ENCODE results near the gene NHERF1. TPM values are rescaled to one million over a fixed set of nuclear protein-coding genes. Genes with fewer than 3 reads are reported as not detected.

The NHERF1 gene
- total and polyA plus RNA-seq, 2 of the 13 experiments (the other 11 are each of a cell fraction or from before 2014, with no cell fraction given), result 169 to 269 TPM

DNA sequence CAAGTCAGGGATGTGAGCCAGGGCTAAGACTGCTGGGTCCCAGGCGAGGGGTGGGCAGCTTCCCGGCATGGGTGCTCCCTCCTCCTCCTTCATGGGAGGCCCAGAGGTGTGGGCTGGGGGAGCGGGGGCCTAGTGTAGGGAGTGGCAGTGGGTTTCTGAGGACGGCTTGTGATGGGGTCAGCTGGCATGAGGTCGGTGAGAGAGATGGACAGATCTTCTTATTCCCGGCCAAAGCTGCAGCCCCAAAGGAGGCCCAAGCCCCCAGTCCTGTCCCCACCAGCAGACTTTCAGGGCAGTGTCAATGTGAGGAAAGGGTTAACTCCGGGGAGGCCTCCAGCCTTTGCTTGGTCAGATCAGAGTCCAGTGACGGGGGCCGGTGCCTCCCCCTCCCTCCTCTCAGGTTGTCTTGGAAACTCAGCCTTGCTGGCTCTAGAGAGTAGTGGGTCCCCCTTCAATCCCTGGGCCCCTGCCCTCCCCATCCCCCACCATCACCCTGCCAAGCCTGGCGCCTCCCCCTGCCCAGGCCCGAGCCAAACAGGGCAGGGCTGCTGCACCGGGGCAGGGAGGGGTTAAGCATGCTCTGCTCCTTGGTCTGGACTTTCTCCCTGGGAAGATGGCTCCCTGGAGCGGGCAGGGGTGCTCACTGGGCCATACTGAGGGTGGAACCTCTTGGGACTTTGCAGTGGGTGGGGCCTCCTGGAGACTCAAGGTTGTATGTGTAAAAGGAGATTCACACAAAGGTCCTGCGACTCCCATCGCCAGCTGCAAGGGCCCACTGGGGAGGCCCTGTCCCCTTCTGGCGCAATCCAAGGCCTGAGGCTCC lies 15.3 kb downstream of the NHERF1 start (continued):
- peak; percentile 55; the same call in 1 of the 2 replicates for TF ChIP-seq PPARG (CRISPR knock-in tag; conservative IDR thresholded peaks at IDR 0.05)
- TF ChIP-seq FOSL2 (CRISPR knock-in tag; IDR thresholded peaks at IDR 0.05), result peak; percentile 68
- 0 out of 2 replicates have a peak, but pooled peaks have one; percentile 28 for TF ChIP-seq ZSCAN9 (CRISPR knock-in tag; IDR thresholded peaks at IDR 0.05; ENCODE audit: borderline replicate concordance)
- TF ChIP-seq ZNF564 (CRISPR knock-in tag; IDR thresholded peaks at IDR 0.05), result 0 out of 2 replicates have a peak, but pooled peaks have one; percentile 36
- TF ChIP-seq ZNF792 (CRISPR knock-in tag; IDR thresholded peaks at IDR 0.05), result peak; percentile 70
- no peak for TF ChIP-seq PAF1 (CRISPR knock-in tag; IDR thresholded peaks at IDR 0.05)
- no peak for TF ChIP-seq EHMT2 (IDR thresholded peaks at IDR 0.05; ENCODE audit: borderline replicate concordance, low read depth, low read length)
- peak; percentile 44 for TF ChIP-seq NFYC (CRISPR knock-in tag; IDR thresholded peaks at IDR 0.05)
- no peak for TF ChIP-seq ADNP (CRISPR knock-in tag; IDR thresholded peaks at IDR 0.05)
- 0 out of 2 replicates have a peak, but pooled peaks have one; percentile 24 for TF ChIP-seq GZF1 (CRISPR knock-in tag; IDR thresholded peaks at IDR 0.05)
- TF ChIP-seq RBM22 (optimal IDR thresholded peaks at IDR 0.05; ENCODE audit: low read length), result no peak
- TF ChIP-seq, protein P1, sequence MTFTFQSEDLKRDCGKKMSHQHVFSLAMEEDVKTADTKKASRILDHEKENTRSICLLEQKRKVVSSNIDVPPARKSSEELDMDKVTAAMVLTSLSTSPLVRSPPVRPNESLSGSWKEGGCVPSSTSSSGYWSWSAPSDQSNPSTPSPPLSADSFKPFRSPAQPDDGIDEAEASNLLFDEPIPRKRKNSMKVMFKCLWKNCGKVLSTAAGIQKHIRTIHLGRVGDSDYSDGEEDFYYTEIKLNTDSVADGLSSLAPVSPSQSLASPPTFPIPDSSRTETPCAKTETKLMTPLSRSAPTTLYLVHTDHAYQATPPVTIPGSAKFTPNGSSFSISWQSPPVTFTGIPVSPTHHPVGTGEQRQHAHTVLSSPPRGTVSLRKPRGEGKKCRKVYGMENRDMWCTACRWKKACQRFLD (CRISPR knock-in tag; IDR thresholded peaks at IDR 0.05; ENCODE audit: borderline replicate concordance), result no peak
- TF ChIP-seq MXI1 (IDR thresholded peaks at IDR 0.05; ENCODE audit: borderline replicate concordance, low read depth, low read length), result peak; percentile 56; the same call in 1 of the 3 replicates
- peak; percentile 41; the same call in 1 of the 2 replicates for TF ChIP-seq FOXO1 (CRISPR knock-in tag; IDR thresholded peaks at IDR 0.05)
- no peak for TF ChIP-seq ZNF468 (CRISPR knock-in tag; IDR thresholded peaks at IDR 0.05)
- no peak for TF ChIP-seq ZNF225 (CRISPR knock-in tag; IDR thresholded peaks at IDR 0.05)
- peak; percentile 59 for TF ChIP-seq SIX4 (CRISPR knock-in tag; IDR thresholded peaks at IDR 0.05)
- peak; percentile 84 for TF ChIP-seq RXRA (CRISPR knock-in tag; IDR thresholded peaks at IDR 0.05)
- TF ChIP-seq MEIS1 (CRISPR knock-in tag; IDR thresholded peaks at IDR 0.05; ENCODE audit: borderline replicate concordance), result peak; percentile 58; the same call in 1 of the 2 replicates
- TF ChIP-seq TFAP4 (IDR thresholded peaks at IDR 0.05; ENCODE audit: borderline replicate concordance, low read depth), result peak; percentile 67; the same call in 1 of the 2 replicates
- peak; percentile 81 for TF ChIP-seq ZNF317 (CRISPR knock-in tag; IDR thresholded peaks at IDR 0.05)
- TF ChIP-seq ZNF205 (CRISPR knock-in tag; IDR thresholded peaks at IDR 0.05), result 0 out of 2 replicates have a peak, but pooled peaks have one; percentile 68
- TF ChIP-seq ELF1 (CRISPR knock-in tag; IDR thresholded peaks at IDR 0.05), result peak; percentile 41; the same call in 1 of the 2 replicates
- no peak for TF ChIP-seq SOX6 (IDR thresholded peaks at IDR 0.05)
- TF ChIP-seq SOX6 (CRISPR knock-in tag; IDR thresholded peaks at IDR 0.05), result peak; percentile 90
- TF ChIP-seq, protein P2, sequence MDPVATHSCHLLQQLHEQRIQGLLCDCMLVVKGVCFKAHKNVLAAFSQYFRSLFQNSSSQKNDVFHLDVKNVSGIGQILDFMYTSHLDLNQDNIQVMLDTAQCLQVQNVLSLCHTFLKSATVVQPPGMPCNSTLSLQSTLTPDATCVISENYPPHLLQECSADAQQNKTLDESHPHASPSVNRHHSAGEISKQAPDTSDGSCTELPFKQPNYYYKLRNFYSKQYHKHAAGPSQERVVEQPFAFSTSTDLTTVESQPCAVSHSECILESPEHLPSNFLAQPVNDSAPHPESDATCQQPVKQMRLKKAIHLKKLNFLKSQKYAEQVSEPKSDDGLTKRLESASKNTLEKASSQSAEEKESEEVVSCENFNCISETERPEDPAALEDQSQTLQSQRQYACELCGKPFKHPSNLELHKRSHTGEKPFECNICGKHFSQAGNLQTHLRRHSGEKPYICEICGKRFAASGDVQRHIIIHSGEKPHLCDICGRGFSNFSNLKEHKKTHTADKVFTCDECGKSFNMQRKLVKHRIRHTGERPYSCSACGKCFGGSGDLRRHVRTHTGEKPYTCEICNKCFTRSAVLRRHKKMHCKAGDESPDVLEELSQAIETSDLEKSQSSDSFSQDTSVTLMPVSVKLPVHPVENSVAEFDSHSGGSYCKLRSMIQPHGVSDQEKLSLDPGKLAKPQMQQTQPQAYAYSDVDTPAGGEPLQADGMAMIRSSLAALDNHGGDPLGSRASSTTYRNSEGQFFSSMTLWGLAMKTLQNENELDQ (CRISPR knock-in tag; IDR thresholded peaks at IDR 0.05; ENCODE audit: borderline replicate concordance), result no peak
- TF ChIP-seq ZNF207 (IDR thresholded peaks at IDR 0.05; ENCODE audit: borderline replicate concordance), result no peak
- no peak for TF ChIP-seq ZNF816 (CRISPR knock-in tag; IDR thresholded peaks at IDR 0.05; ENCODE audit: borderline replicate concordance)
- 0 out of 2 replicates have a peak, but pooled peaks have one; percentile 38 for TF ChIP-seq ZFP37 (CRISPR knock-in tag; IDR thresholded peaks at IDR 0.05; ENCODE audit: borderline replicate concordance)
